HG03025 (cell line): ENCODE measurements around the gene HOMER2.
"Not testable (repeated sequence)": the region's sequence is repeated elsewhere in the genome, so short reads cannot be mapped to it uniquely, and the experiment has no call there.

Experiments
- ATAC-seq: cut with Tn5 transposase; IDR thresholded peaks from one replicate; pipeline ENCODE4 v1.9.1; 2021; ENCODE audit warnings: mild to moderate bottlenecking, moderate library complexity; ENCODE audit not compliant: unreplicated experiment, low FRiP score

The HOMER2 gene

GRCh38 chr15:82952158-82953081 is at the start of gene HOMER2:
Gene HOMER2 (minus strand): TSS chr15:82952720. CDS start chr15:82952535, 185 bp downstream.
- no peak for ATAC-seq

DNA sequence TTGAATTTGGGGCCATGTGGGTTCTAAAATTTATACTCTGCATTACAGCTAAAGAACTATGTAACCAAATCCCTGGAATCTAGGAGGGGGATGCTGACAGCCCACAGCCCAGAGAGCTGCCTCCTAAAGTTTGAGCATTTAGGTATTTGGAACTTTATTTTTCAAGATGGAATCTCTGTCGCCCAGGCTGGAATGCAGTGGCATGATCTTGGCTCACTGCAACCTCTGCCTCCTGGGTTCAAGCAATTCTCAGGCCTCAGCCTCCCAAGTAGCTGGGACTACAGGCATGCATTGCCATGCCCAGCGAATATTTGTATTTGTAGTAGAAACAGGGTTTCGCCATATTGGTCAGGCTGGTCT is 48.1 kb upstream of the HOMER2 start:
- not testable (repeated sequence) for ATAC-seq

DNA sequence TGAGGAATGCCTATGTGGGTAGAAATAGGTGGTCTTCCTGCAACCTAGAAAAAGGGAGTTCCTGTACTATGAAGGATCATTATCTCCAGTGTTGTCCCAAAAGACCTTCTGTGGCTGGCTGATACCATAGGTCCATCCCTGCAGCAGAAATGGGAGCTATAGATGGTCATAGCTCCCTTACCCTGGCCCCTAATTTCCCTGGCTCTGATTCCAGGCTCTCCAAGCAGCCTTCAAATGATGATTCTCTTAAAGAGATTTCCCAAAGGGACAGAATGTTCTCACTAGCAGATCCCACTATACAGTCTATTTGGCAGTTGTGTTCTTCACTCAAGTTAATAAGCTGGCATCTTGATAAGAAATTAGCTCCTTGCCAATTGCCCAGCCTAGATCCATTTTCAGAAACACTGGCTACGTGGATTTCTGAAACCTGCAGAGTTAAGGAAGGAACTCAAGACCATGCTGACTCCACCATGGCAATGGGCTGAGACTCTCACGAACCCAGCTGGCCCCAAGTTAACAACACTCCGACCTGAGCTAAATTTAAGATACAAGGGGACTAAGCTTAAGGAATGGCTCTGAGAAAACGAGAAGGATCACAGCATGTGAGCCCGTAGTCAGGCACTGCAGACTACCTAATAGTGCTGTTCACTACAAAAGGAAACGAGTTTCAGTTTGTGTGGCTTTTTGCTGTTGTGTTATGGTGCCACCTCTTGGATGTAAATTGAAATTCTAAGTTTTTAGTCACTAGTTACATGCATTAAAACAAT is 47.6 kb upstream of the HOMER2 start:
- ATAC-seq = no peak

DNA sequence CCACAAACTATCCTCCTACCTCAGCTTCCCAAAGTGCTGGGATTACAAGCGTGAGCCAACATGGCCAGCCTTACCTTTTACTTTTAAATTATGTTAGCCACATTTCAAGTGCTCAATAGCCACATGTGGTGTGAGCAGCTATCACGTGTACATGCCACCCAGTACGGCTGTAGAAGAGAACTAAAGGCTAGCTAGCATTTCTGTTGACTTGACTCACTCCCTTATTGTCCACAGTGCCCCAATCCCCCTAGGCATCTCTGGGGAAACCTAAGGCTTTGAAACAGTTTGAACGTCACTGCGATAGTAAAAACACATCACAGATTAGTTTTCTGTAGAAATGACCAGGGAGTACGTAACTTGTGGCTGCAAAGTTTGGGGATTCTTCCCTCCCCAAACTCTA is 46.9 kb upstream of the HOMER2 start:
- no peak for ATAC-seq

DNA sequence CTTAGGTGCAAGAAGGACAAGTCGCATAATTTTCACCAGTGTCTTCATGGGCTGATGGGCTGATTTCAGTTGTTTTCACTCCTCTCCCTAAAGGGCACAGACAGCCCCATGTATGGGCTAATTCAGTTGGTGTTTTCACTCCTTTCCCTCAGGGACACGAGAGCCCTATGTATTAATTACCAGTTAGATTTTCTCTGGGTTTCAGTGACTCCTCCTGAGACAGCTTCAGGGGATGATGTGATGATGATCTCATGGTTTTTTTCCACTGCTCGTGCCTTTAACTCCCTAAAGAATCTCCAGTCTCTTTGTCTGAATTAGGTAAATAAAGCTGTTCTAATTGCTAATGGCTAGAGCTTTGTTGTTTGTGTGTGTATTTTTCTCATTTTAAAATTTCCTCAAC is 43.4 kb upstream of the HOMER2 start:
- ATAC-seq = no peak

- no peak for ATAC-seq
These were observed 42.6 kb upstream of the HOMER2 start for GRCh38 chr15:82995076-82995475.

GRCh38 chr15:82993144-82993543 is 40.6 kb upstream of the HOMER2 start:
- no peak for ATAC-seq

DNA sequence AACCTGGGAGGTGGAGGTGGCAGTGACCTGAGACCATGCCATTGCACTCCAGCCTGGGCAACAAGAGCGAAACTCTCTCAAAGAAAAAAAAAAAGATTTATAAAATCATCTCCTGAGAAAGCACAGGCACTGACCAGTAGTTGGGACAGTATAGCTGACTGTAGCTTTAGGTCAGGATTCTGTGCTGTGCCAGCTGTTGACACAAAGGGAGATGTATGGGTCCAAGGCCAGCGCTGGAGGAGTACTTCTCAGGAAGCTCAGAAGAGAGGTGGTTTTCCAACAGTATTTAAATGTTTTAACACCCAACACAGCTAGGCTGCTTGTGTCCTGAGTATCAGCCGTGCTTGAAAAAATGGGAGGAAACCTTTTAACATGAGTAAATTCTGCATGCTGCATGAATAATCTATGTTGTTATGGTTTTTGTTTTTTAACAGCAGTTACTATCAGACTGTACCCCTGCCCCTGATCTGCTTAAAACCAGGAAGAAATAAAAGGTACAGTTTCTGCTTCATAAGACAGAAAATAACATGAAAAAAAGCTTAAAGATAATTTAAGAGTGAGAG is 40.0 kb upstream of the HOMER2 start:
- no peak for ATAC-seq

GRCh38 chr15:82986442-82986780 is 33.9 kb upstream of the HOMER2 start:
- peak; percentile 19 for ATAC-seq

DNA sequence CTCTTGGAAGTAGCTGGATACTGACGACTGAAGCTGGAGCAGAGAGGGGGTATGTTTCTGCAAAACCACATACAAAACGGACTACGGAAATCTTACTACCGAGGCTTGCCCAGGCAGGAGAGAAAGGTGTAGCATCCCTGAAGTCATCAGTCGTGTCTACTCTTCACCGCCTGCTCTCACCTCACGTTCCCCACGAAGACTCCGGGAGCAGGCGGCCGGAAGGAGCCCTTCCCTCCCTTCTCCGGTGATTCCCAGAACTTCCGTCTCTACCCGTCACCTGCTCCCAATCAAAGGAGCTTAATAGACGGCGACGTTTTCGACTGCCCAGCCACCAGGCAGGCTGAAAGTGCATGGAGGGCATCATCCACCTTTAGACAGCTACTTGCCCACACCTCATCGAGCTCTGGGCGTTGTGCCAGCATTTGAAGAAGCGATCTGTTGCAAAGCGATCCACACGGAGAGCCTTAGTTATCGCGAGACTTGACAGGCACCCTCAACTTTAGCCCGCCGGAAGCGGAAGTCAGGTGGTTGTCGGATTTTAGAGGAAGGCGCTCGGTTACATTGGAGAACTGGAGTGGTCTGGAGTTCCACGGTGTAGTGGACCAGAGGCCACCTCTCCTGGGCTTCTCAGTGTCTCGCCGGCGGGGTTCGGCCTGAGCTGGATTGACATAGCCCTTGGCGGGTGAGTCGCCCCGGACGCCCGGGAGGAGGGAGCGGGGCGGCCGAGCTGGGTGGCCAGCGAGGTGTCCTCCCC is 33.3 kb upstream of the HOMER2 start, which contains the start of gene RAMAC:
RAMAC (plus strand) TSS at position 523 of the 754 bp plus-strand sequence. CDS start 2,809 bp downstream, outside the sequence.
- ATAC-seq = peak; percentile 87

- no peak for ATAC-seq
These were observed 28.5 kb upstream of the HOMER2 start for GRCh38 chr15:82980981-82981380.

- no peak for ATAC-seq
These were observed 27.2 kb upstream of the HOMER2 start for GRCh38 chr15:82979726-82980125.

DNA sequence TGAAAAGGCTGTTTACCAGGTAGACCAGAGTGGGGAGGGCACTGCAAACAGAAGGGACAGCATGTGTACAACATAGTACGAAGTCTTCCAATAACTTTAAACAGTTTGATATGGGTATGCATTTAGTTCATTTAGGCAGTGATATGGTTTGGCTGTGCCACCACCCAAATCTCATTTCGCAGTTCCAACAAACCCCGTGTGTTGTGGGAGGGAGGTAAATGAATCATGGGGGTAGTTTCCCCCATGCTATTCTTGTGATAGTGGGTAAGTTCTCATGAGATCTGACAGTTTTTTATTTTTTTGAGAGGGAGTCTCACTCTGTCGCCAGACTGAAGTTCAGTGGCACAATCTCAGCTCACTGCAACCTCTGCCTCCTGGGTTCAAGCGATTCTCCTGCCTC is 25.9 kb upstream of the HOMER2 start:
- ATAC-seq = no peak

GRCh38 chr15:82977076-82977475 is 24.6 kb upstream of the HOMER2 start:
- ATAC-seq = no peak

DNA sequence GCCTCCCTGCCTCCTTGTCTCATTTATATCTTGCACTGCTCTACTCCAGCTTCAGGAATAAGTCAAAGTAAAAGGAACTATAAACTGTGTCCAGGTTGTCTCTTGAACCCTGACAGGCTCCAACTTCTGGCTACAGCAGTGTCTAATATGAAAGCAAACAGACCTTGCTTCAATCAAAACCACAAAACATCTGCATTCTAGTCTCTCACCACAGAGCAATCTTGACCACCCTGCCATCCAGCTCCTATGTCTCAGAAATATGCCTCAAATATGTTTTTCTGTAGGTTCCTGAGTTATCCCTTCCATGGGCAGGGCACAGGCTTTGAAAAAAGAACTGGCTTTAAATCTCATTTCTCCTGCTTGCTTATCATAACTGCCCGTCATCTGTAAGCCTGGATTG is 20.5 kb upstream of the HOMER2 start:
- ATAC-seq = no peak

DNA sequence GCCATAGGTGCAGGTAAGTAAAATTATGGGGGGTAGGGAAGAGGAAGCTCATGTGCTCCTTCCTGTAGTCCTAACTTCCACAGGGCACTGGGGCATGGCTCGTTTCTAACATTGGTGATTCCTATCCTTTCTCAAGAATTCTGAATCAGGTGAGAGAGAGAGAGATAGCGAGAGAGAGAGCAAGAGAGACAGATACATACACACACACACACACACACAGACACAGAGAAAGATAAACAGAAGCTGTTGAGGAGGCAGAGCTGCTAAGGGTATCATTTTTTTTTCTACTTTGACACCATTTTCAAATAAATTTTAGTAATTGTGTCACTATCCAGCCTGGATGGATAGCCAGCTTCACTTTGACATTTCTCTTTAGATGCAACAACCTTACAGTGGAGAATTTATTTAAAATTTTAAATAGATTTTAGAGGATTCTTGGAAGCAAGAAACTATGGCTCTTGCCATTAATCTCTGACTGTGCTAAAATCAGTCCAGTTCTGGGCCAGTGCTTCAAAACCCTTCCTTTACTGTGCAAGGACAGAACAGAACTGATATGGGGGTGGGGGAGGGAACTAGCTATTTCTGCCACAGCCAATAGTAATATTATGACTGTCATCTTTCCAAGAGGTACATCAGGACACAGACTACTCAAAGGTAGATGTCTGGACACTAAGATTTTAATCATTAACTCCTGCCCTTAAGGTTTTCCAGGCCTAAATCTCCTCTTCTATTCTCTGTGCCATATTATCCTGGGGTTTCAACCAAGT is 18.9 kb upstream of the HOMER2 start:
- no peak for ATAC-seq

DNA sequence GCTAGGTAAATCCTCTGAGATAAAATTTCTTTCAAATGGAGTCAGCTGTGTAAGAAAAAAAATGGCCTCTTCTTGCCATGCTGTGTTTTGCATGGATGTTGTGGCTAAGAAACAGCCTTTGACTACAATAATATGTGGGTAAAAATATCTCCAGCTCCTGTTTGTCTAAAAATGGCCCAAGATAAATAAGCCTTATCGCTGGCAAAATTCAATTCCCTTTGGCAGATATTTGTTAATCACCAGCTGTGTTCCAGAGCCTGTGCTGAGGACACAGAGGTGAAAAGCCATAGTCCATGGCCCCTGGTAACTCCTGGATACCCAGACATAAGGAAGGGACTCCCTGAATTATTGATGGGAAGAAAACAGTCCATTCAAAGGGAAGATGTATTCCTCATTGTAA is 18.2 kb upstream of the HOMER2 start:
- no peak for ATAC-seq

GRCh38 chr15:82970078-82970686 is 17.7 kb upstream of the HOMER2 start:
- no peak for ATAC-seq

- no peak for ATAC-seq
These were observed 16.8 kb upstream of the HOMER2 start for GRCh38 chr15:82969353-82969752.
